Measurements from ENCODE around the gene ADAMTS18. TPM values are rescaled to one million over a fixed set of nuclear protein-coding genes. Genes with fewer than 3 reads are reported as not detected.
"Not testable (repeated sequence)": the region's sequence is repeated elsewhere in the genome, so short reads cannot be mapped to it uniquely, and the experiment has no call there.

The ADAMTS18 gene
- total RNA-seq, 2 donors from 2014 or later = 0.14 TPM; not detected in 1

- H3K36me3 ChIP-seq = no peaks in the 10 kb centered on the region
- TF ChIP-seq CTCF (IDR thresholded peaks at IDR 0.05) = no peak
- H3K27ac ChIP-seq = no peak overlapping the region
- H3K27me3 ChIP-seq (replicated peaks; ENCODE audit: insufficient read depth) = no peaks in the 10 kb centered on the region
- H3K4me1 ChIP-seq (ENCODE audit: control insufficient read depth in 1 of 2, low read depth in 2 of 2) = no peaks in the 10 kb centered on the region
- no peak overlapping the region for H3K4me3 ChIP-seq
- no peak for ATAC-seq (ENCODE audit: insufficient number of reproducible peaks, low FRiP score, low read depth)
- no peaks in the 10 kb centered on the region for H3K9me3 ChIP-seq
- no peak for DNase-seq (ENCODE audit: low spot score)
Observed at GRCh38 chr16:77250400-77250799, 184.4 kb downstream of the ADAMTS18 start.

- H3K4me1 ChIP-seq (ENCODE audit: control insufficient read depth in 1 of 2, low read depth in 2 of 2) = no peaks in the 10 kb centered on the region
- H3K27me3 ChIP-seq (replicated peaks; ENCODE audit: insufficient read depth) = no peaks in the 10 kb centered on the region
- TF ChIP-seq CTCF (IDR thresholded peaks at IDR 0.05) = no peak
- no peaks in the 10 kb centered on the region for H3K9me3 ChIP-seq
- ATAC-seq (ENCODE audit: insufficient number of reproducible peaks, low FRiP score, low read depth) (no peak), DNase-seq (ENCODE audit: low spot score) (no peak)
- H3K27ac ChIP-seq = no peak overlapping the region
- H3K4me3 ChIP-seq = no peak overlapping the region
- H3K36me3 ChIP-seq = no peaks in the 10 kb centered on the region
Observed at GRCh38 chr16:77246150-77246549, 188.7 kb downstream of the ADAMTS18 start.

GRCh38 chr16:77242471-77242870, 192.4 kb downstream of the ADAMTS18 start:
- not testable (repeated sequence) for H3K27ac ChIP-seq; DNase-seq (ENCODE audit: low spot score); H3K9me3 ChIP-seq; H3K36me3 ChIP-seq; H3K27me3 ChIP-seq (replicated peaks; ENCODE audit: insufficient read depth); H3K4me3 ChIP-seq; H3K4me1 ChIP-seq (ENCODE audit: control insufficient read depth in 1 of 2, low read depth in 2 of 2); ATAC-seq (ENCODE audit: insufficient number of reproducible peaks, low FRiP score, low read depth)

GRCh38 chr16:77238593-77238992, 196.2 kb downstream of the ADAMTS18 start:
- no peaks in the 10 kb centered on the region for H3K4me1 ChIP-seq (ENCODE audit: control insufficient read depth in 1 of 2, low read depth in 2 of 2)
- DNase-seq (ENCODE audit: low spot score) (no peak), ATAC-seq (ENCODE audit: insufficient number of reproducible peaks, low FRiP score, low read depth) (no peak)
- no peaks in the 10 kb centered on the region for H3K27me3 ChIP-seq (replicated peaks; ENCODE audit: insufficient read depth)
- H3K9me3 ChIP-seq = no peaks in the 10 kb centered on the region
- no peak overlapping the region for H3K27ac ChIP-seq
- H3K4me3 ChIP-seq = no peak overlapping the region
- no peak for TF ChIP-seq CTCF (IDR thresholded peaks at IDR 0.05)
- no peaks in the 10 kb centered on the region for H3K36me3 ChIP-seq

GRCh38 chr16:77236063-77236511, 198.7 kb downstream of the ADAMTS18 start:
- Histone ChIP-seq H3K27me3 (replicated peaks; ENCODE audit: insufficient read depth) (no peaks in the 10 kb centered on the region), H3K4me1 (ENCODE audit: control insufficient read depth in 1 of 2, low read depth in 2 of 2) (no peaks in the 10 kb centered on the region), H3K4me3 (peak overlapping the region; percentile 64), H3K36me3 (no peaks in the 10 kb centered on the region), H3K9me3 (no peaks in the 10 kb centered on the region), H3K27ac (no peak overlapping the region)
- ATAC-seq (ENCODE audit: insufficient number of reproducible peaks, low FRiP score, low read depth) = peak; percentile 39
- peak; percentile 35 for DNase-seq (ENCODE audit: low spot score)
- TF ChIP-seq CTCF (IDR thresholded peaks at IDR 0.05) = peak; percentile 93

- no peak overlapping the region for H3K4me3 ChIP-seq
- no peaks in the 10 kb centered on the region for H3K27me3 ChIP-seq (replicated peaks; ENCODE audit: insufficient read depth)
- H3K27ac ChIP-seq = no peak overlapping the region
- ATAC-seq (ENCODE audit: insufficient number of reproducible peaks, low FRiP score, low read depth) = no peak
- DNase-seq (ENCODE audit: low spot score) = no peak
- H3K36me3 ChIP-seq = no peaks in the 10 kb centered on the region
- no peaks in the 10 kb centered on the region for H3K4me1 ChIP-seq (ENCODE audit: control insufficient read depth in 1 of 2, low read depth in 2 of 2)
- no peaks in the 10 kb centered on the region for H3K9me3 ChIP-seq
- no peak for TF ChIP-seq CTCF (IDR thresholded peaks at IDR 0.05)
Observed at GRCh38 chr16:77234611-77235010, 200.2 kb downstream of the ADAMTS18 start.
